GM12873 (cell line): ENCODE results near the gene PARPBP.

Experiments
- CTCF ChIP-seq: IDR thresholded peaks from 2 replicates; pipeline ENCODE4 v1.5.1; 2012; ENCODE audit warnings: low read depth, mild to moderate bottlenecking, moderate library complexity, low read length, control low read depth; ENCODE audit not compliant: insufficient read depth; ENCODE audit errors: missing control alignments

Gene PARPBP

DNA sequence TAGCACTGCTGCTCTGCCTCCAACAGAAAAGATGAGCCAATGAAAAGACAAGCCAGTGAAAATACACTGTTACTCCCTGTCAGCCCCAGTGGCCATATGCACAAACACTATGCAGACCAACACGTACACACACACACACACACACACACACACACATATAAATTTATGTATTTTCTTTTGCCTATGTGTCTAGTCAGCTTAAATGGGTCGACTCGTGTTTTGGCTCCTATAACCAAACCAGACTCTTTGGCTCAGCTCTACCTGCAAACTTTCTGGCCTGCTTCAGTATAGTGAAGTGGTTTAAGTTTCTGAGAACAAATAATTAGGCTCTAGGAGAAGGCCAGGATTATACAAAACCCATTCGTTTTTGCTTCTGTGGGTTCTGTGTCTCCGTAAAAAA, 108.0 kb downstream of the PARPBP start:
- no peak for TF ChIP-seq CTCF

GRCh38 chr12:102232036-102232435, 112.1 kb downstream of the PARPBP start:
- TF ChIP-seq CTCF: no peak

GRCh38 chr12:102232446-102232845, 112.5 kb downstream of the PARPBP start:
- TF ChIP-seq CTCF: no peak

DNA sequence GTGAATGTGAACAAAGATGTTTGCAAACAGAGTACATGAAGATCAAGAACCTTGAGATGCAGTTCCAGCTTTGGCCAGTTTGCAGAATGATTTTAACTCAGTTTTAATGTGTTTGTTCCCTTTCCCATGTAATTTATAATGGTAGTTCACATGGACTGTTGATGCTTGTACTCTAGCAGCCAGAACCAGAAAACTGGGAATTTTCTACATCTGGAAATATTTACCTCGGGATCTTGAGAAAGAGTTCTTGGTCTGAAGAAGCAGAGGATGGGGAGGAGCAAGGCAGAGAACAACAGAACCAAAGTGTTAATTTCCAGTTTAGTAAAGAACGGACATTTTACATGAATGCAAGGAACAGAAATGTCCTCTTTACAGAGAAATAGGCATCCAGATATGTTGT, 114.6 kb downstream of the PARPBP start:
- no peak for TF ChIP-seq CTCF
